Pulmonary artery endothelial cell (primary cell): ENCODE measurements around the gene LEUTX. TPM values are rescaled to one million over a fixed set of nuclear protein-coding genes. Genes with fewer than 3 reads are reported as not detected.
"Not testable (repeated sequence)": the region's sequence is repeated elsewhere in the genome, so short reads cannot be mapped to it uniquely, and the experiment has no call there.

Source experiments
- DNase-seq: peaks from one replicate; pipeline ENCODE4 v3.0.0-alpha.2; 2011; ENCODE audit warnings: low read depth, low spot score
- total RNA-seq: library from RNA; depleted of rRNA; stranded (reverse); fragments of >200 nt; gene quantifications from 2 replicates; pipeline ENCODE4 v1.2.3, GENCODE V29; 2014

Gene LEUTX, protein sequence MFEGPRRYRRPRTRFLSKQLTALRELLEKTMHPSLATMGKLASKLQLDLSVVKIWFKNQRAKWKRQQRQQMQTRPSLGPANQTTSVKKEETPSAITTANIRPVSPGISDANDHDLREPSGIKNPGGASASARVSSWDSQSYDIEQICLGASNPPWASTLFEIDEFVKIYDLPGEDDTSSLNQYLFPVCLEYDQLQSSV
- not detected in 2 replicates for total RNA-seq

DNA sequence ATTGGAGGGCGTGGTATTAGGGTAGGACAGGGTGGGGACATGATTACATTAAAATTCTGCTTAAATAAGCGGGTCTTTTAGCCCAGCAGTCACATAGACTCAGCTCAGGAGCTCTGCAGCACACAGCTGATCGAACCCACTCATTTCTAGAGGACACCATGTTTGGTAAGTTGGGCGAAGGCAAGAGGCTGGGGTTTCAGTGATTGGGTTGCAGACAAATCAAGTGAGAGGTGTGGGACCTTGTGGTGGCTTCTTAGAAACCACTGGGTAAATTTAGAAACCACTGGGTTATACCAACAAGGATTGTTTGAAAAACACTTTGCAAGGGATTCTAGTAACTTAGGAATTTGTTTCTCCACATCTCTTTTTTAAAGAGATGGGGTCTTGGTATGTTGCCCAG, at the start of gene LEUTX:
Gene LEUTX, plus strand, starts transcription at position 92 of the 400 bp plus-strand sequence. Its CDS starts 67 bp downstream, at position 159.
- no peak for DNase-seq

DNA sequence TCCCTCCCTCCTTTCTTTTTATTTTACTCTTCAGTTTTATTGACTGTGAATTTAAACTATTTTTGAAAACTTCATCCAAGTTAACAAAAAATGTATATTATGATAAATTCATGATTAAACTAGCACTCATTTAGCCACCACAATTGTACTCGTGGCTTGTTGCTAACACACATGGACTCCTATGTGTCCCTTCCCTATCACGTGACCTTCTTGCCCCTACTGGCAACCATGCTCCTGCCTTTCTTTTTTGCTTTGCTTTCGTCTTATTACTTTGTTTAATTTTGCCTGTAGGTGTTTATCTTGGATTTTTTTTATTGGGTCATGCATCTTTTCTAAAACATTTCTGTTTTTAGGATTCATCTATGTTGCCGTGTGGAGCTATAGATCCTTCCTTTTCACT, 49.1 kb upstream of the LEUTX start:
- no peak for DNase-seq

DNA sequence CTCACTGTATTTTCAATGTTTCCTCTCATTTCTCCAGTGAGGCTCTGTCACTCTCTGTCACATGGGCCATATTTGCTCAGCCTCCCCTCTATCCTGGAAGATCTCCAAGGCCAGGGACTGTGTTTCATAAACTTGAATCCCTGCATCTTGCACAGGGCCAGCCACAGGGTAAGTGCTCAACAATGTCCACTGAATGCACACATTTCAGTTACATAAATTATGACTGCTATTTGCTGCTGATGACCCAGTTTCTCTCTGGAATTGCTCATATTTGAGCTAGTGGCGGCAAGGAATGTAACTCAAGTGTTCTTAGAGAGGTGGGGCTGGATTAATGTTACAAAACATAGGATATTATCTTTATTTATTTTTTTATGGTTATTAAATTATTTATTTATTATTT, 47.0 kb upstream of the LEUTX start:
- DNase-seq = no peak

DNA sequence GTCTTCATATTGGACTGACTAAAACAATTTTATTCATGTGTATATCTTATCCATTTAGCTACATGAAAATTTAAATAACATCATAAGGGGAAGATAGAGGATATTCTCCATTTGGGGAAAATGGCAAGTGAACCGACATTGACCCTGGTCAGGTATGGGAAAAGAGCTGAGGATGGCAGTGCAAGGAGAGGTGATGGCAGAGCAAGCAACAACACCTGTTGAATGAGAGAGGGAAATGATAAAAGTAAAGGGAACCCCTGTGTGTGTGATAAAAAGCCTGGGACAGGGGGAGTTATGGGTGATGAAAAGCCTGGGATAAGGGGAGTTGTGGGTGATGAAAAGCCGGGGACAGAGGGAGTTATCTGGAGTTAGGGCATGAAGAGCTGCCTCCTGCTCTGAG, 44.8 kb upstream of the LEUTX start:
- DNase-seq = no peak

DNA sequence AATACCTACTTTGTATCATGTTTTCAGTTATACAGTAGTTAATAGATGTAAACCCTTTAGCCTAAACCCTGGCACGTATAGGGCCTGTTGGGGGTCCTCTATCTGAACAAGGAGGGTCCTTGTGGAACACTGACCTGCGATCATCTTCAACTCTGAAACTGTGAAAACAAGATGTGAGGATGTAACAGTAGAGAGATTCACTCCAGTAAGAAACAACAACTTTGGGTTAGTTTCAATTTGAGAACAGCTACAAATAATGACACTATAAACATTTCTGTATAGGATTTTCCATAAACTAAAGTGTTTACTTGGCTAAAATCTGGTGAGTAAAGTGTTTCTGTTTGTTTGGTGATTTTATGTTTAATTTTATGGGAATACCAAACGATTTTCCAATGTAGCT, 43.0 kb upstream of the LEUTX start:
- DNase-seq = no peak

DNA sequence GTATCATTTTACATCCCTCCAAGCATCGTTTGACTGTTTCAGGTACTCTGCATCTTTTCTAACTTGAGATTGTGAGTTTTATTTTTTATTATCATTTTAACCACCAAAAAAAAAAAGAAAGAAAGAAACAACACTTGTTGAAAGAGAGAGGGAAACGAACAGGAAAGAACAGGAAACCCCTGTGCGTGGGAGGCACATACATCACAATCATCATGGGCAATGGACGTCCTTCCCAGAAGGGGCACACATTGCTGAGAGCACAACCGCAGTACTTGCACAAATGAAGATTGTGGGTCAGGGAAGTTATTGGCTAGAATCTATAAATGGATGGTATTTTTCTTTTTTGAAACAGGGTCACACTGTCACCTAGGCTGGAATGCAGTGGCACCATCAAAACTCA, 42.6 kb upstream of the LEUTX start:
- no peak for DNase-seq

DNA sequence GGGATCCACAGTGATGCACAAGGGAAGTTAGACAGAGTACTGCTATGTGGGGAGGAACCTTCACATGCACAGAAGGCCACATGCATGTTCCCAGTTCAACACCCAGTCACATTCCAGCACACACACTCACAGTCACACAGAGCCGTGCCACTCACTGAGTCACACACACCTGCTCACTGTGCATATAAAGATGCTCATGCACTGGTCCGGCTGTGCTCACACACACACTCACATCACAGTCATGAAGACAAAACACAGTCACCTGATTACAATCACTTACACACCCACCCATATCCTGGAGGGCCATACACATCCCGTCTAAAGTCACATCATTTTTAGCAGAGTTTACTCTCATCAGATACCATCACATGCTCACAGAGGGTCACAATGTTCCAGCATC, 41.3 kb upstream of the LEUTX start:
- no peak for DNase-seq

DNA sequence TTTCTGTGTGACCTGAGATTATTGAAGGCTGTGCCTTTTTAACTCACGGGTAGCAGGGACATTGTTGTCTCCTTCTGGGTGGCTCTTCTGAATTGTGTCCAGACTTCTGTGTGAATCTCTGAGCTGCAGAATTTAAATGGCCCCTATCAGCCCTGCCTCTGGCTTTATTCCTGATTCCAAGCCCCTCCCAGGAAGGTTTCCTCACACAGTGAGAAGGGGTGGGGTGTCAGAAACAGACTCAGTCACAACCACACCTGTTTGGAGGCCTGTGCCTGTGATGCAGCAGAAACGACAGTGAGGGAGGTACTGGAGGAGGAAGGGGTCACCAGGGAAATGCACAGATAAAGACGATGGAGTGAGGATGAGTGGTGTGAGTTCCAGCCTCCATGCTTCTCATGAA, 40.8 kb upstream of the LEUTX start, which contains the start of gene CLC:
Gene CLC, minus strand, starts transcription at position 139 of the 400 bp plus-strand sequence. Its CDS starts 77 bp downstream, at position 62.
- DNase-seq = no peak

DNA sequence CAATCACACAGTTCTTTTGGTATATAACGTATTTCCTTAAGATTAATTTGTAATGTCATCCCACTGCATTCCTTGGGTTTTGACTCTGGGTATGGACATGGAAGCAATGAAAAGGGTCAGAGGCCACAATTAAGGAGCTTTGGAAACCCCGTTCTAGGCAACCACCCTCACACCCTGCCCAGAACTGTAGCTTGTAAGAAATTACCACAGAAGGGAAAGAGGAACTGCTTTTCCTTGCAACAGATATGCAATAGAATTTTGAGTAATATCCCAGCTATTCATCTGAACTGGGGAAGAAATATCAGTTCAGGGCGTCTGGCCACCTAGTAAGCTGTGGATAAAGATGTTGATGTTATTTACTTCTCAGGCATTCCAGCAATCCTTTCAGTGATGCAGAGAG, 39.8 kb upstream of the LEUTX start:
- DNase-seq = no peak

DNA sequence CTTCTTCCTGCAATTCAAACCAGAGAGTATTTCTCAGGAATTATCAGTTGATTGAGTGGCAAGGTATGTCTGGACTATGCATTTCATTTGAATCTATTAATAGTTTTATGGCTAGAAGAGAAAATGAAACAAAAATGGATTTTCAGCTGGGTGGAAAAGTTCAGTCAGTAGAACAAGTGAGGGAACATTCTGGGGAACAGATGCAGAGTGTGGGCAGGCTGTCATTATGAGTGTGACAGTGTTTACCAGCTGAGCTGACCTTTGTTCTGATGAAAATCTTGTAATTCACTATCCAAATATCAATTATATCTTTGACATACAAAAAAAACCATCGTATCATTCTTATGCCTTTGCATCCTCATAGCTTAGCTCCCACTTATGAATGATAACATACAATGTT, 38.3 kb upstream of the LEUTX start:
- DNase-seq = no peak

DNA sequence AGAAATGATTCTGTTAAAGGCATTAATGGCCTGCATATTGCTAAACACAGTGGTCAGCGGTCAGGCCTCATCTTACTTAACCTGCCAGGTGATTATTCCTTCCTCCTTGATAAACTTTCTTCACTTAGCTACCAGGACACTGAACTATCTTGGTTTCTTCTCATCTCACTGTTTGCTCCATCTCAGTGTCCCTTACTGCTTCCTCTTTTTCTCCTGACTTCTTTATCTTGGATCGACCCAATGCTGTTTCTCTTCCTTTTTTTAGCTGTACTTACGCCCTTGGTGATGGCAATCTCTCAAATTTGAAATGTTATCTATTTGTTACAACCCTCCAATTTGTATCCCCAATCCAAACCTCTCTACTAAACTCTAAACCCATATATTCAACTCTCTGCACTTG, 33.0 kb upstream of the LEUTX start:
- DNase-seq = no peak

DNA sequence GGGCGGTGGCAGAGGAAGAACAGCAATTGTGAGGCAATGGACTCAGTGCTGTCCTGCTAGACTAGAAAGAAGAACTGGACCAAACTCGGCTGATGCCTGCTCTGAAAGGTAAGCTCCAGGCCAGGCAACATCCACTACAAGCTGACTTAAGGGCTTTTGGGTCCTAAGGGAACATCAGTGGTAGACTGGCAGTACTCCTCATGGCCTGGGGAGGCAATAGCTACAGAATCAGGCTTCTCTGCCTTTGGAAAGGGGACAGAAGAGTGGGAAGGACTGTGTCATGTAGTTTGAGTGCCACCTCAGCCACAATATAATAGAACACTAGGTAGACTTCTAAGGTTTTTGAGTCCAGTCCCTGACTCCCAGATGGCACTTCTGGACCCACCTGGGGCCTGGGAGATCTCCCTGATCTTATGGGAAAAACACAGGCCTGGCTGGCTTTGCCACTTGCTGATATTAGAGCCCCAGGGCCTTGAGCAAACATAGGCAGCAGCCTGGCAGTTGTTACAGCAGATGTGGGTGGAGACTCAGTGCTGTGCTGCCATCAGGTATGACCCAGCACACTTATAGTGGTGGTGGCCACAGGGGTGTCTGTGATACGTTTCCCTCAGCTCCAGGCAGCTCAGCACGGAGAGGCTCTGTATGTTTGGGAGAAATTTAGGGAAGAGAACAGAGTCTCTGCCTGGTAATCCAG, 31.7 kb upstream of the LEUTX start:
- no peak for DNase-seq

DNA sequence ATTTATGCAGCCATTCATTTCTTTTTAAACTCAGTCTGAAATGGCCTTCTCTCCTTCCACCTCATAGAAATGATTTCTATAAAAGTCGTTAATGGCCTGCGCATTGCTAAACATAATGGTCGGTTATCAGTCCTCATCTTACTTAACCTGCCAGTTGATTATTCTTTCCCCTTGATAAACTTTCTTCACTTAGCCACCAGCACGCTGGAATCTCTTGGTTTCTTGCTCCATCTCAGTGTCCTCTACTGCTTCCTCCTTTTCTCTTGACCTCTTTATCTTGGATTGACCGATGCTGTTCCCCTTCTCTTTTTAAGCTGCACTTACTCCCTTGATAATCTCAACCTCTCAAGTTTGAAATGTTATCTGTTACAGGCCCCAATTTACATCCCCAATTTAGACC, 28.7 kb upstream of the LEUTX start:
- no peak for DNase-seq

DNA sequence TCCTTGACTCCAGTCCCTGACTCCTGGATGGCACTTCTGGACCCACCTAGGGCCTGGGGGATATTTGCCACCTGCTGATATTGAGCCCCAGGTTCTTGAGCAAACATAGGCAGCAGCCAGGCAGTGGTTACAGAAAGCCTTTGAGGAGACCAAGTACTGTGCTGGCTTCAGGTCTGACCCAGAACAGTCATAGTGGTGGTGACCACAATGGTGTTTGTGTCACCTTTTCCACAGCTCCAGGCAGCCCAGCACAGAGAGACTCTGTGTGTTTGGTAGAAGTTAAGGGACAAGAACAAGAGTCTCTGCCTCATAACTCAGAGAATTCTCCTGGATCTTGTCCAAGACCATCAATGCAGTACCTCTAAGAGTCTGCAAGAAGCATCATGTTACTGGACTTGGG, 26.3 kb upstream of the LEUTX start:
- no peak for DNase-seq

DNA sequence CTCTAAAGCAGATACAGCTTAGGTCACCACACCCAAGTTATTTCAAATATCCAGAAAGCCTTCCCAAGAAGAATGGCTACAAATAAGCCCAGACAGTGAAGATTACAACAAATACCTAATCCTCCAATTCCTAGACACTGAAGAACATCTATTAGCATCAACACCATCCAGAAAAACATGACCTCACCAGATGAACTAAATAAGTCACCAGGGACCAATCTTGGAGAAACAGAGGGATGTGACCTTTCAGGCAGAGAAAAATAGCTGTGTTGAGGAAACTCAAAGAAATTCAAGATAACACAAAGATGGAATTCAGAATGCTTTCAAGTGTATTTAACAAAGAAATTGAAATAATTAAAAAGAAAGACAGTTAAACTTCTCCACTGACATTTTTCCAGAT, 25.9 kb upstream of the LEUTX start:
- DNase-seq = no peak

DNA sequence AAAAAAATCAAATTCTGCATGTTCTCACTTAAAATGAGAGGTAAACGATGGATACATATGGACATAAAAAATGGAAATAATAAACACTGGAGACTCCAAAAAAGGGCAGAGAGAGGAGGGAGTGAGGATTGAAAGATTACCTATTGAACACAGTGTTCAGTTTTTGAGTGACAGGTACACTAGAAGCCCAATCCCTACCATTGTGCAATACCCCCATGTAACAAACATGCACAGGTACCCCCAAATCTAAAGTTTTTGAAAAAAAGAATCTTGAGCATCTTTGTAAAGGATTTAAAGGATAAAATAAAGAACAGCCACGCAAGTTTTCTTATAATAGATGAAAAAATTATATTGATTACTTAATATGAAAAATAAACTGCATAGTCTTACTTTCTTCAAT, 24.1 kb upstream of the LEUTX start:
- no peak for DNase-seq

DNA sequence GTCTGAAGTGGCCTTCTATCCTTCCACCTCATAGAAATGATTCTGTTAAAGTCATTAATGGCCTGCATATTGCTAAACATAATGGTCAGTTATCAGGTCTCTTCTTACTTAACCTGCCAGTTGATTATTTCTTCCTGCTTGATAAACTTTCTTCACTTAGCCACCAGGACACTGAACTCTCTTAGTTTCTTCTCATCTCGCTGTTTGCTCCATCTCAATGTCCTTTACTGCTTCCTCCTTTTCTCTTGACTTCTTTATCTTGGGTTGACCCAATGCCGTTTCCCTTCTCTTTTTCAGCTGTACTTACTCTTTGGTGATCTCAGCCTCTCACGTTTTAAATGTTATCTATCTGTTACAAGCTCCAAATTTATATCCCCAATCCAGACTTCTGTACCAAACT, 23.7 kb upstream of the LEUTX start:
- no peak for DNase-seq

DNA sequence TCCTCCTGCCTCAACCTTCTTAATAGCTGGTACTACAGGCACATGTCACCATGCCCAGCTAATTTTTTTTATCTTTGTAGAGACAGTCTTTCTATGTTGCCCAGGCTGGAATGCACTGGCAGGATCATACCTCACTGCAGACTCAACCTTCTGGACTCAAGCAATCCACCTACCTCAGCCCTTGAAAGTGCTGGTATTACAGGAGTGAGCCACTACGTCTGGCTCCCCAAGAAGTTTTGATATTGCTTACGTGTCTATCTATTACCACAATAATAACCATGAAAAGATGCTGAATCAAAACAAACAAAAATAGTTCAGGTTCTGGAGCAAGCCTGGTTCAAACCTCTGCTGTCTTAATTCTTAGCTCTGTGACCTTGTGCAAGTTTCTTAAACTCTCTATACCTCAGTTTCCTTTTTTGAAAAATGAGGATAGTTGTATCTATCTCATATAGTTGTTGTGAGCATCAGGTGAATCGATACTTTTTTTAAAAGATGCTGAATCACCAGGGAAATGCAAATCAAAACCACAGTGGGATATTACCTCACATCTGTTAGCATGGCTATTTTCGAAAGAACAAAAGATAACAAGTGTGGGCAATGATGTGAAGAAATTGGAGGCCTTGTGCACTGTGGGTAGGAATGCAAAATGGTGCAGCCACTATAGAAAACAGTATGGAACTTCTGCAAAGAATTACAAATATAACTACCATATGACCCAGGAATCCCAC, 19.0 kb upstream of the LEUTX start:
- DNase-seq = no peak

DNA sequence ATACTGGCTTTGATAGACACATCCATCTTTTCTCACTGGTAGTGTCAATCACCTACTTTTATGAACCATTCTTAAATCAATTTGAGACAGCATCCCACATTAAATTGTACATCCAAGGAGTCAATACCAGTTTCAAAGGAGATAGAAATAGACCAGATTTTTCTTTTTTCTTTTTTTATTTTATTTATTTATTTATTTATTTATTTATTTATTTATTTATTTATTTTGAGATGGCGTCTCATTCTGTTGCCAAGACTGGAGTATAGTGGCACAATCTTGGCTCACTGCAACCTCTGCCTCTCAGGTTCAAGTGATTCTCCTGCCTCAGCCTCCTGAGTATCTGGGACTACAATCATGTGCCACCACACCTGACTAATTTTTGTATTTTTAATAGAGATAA, 16.8 kb upstream of the LEUTX start:
- not testable (repeated sequence) for DNase-seq

DNA sequence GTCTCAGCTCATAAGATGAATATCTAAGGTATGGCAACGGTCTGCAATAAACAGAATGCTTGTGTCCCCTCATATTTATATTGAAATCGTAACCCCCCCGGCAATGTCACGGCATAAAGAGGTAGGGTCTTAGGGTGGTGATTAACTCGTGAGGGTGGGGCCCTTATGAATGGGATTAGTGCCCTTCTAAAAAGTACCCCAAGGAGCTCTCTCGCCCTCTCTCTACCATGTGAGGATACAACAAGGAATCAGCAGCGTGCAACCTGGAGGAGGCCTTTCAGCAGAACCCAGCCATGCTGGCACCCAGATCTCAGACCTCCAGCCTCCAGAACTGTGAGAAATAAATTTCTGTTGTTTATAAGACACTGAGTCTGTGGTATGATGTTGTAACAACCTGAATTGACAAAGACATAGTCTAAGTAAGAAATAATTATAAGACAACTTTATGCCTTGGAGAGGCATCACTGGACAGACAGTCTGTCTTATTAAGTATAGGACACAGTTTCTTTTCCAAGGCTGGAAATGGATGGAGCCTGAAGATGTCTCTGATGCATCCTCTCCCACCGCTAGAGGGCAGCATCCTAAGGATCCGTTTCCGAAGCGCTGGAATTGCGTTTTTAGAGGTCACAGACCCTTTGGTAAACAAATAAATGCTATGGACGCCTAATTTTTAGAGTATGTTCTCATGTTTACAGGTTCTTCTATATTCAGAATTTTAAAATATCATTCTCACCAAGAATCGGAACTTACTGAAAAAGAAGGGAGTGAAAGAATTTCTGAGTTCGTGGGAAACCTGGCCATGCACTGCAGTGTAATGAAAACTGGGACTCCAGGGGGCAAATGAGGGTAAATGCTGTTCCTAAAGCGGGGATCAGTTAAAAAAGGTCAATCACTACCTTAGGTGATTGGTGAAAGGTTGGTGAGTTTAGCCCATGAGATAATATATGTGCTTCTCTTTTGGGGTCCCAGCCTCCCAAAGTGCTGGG, 13.3 kb upstream of the LEUTX start:
- DNase-seq = peak; percentile 3

DNA sequence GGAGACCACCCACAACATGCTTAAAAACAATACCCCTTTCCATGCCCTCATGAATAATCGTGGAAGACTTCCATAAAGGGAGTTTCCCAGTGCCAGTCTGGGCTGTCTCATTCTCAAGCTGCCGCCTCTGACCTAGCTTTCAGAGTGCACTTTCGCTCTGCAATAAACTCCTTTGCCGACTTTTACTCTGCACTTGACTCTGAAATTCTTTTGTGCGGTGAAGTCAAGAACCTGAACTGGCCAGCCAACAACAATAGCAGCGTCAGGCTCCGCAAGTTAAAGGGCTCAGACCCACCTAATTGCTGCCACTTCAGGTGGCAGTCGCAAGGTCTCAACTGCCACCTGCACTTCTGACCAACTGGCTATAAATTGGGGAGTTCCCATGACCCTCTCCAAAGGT, 10.3 kb upstream of the LEUTX start:
- no peak for DNase-seq

DNA sequence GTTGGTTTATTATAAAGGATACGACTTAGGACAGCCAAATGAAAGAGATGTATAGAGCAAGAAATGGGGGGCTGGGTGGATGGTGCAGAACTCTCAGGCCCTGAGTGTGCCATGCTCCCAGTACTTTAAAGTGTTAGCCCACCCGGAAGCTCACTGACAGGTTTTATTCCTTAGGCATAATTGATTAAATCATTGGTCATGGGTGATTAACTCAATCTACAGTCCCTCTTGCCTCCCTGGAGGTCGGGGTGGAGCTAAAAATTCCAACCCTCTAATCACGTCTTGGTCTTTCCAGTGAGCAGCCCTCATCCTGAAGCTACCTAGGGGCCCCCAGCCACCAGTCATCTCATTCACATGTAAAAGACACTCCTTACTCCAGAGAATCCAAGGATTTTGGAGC, 9.9 kb upstream of the LEUTX start:
- no peak for DNase-seq
